DND-41 (cell line): ENCODE results near the gene YIPF3.

Experiments
- ATAC-seq: fragments of 200-7000 bp; cut with Tn5 transposase; 3 replicates; pipeline ENCODE4 v1.9.1; 2021; ENCODE audit warnings: low read depth; ENCODE audit not compliant: insufficient read depth
- DNase-seq: peaks from one replicate; pipeline ENCODE4 v3.0.0-alpha.2; 2020
- H2AFZ ChIP-seq: 2 replicates; pipeline ENCODE4 v1.6.0; 2012; ENCODE audit warnings: low read depth, low read length
- H3K27ac ChIP-seq: 2 replicates; pipeline ENCODE4 v1.5.1; 2012; ENCODE audit warnings: low read length, inconsistent platforms
- H3K27me3 ChIP-seq: fragments of 200-600 bp; sonication (generic); 2 replicates; pipeline ENCODE4 v1.6.0; 2012; ENCODE audit warnings: low read length, mild to moderate bottlenecking, inconsistent platforms; ENCODE audit not compliant: insufficient read depth, poor library complexity
- H3K36me3 ChIP-seq: 2 replicates; pipeline ENCODE4 v1.5.1; 2012; ENCODE audit warnings: low read length, inconsistent platforms; ENCODE audit not compliant: insufficient read depth
- H3K4me1 ChIP-seq: 2 replicates; pipeline ENCODE4 v1.5.1; 2012; ENCODE audit warnings: mild to moderate bottlenecking, low read length; ENCODE audit not compliant: insufficient read depth
- H3K4me2 ChIP-seq: 2 replicates; pipeline ENCODE4 v1.6.0; 2012; ENCODE audit warnings: mild to moderate bottlenecking, moderate library complexity, low read length, inconsistent platforms; ENCODE audit not compliant: insufficient read depth
- H3K4me3 ChIP-seq, 2 experiments: fragments of 200-600 bp in 1 of 2; shearing (Covaris generic) in 1 of 2; 2 replicates each; pipeline ENCODE4 v1.5.1; 2012 to 2016; ENCODE audit warnings: inconsistent platforms in 2 of 2, low read length in 2 of 2, mild to moderate bottlenecking in 2 of 2, low read depth in 1 of 2, moderate library complexity in 1 of 2
- H3K79me2 ChIP-seq: 2 replicates; pipeline ENCODE4 v1.6.0; 2012; ENCODE audit warnings: low read length, inconsistent platforms; ENCODE audit not compliant: insufficient read depth
- H3K9ac ChIP-seq: 2 replicates; pipeline ENCODE4 v1.6.0; 2012; ENCODE audit warnings: low read depth, mild to moderate bottlenecking, inconsistent platforms, low read length, moderate library complexity
- H3K9me3 ChIP-seq: 2 replicates; pipeline ENCODE4 v1.5.1; 2012; ENCODE audit warnings: low read length, moderate library complexity, mild to moderate bottlenecking, inconsistent platforms; ENCODE audit not compliant: insufficient read depth, severe bottlenecking
- H4K20me1 ChIP-seq: 2 replicates; pipeline ENCODE4 v1.6.0; 2012; ENCODE audit warnings: low read length; ENCODE audit not compliant: insufficient read depth
- CTCF ChIP-seq: IDR thresholded peaks from 2 replicates; pipeline ENCODE4 v1.5.1; 2012; ENCODE audit warnings: borderline replicate concordance, low read length, moderate library complexity, mild to moderate bottlenecking; ENCODE audit not compliant: poor library complexity, severe bottlenecking; ENCODE audit errors: extremely low read depth
- EZH2 ChIP-seq: IDR thresholded peaks from 3 replicates; pipeline ENCODE4 v1.6.1; 2012; ENCODE audit warnings: borderline replicate concordance, low read depth, mild to moderate bottlenecking, moderate library complexity, low read length, inconsistent platforms; ENCODE audit not compliant: severe bottlenecking

YIPF3 gene

GRCh38 chr6:43495409-43495941 lies 21.3 kb downstream of the YIPF3 start:
- Histone ChIP-seq H3K79me2 (peaks cover 13% of the 10 kb centered on the region; the same call in 1 of the 2 replicates), H3K27ac (0 out of 2 replicates have a peak overlapping the region, but pooled peaks have one; percentile 21), H2AFZ (no peak overlapping the region), H3K36me3 (peaks cover 32% of the 10 kb centered on the region), H3K9ac (no peak overlapping the region), H3K4me3 (no peak overlapping the region), H3K4me2 (no peak overlapping the region), H3K4me1 (no peaks in the 10 kb centered on the region), H3K9me3 (no peaks in the 10 kb centered on the region), H3K27me3 (no peaks in the 10 kb centered on the region), H4K20me1 (peaks cover 29% of the 10 kb centered on the region)
- TF ChIP-seq CTCF (peak; percentile 53), EZH2 (no peak)
- DNase-seq (peak; percentile 33), ATAC-seq (peak; percentile 73)

GRCh38 chr6:43494766-43495165 lies 22.0 kb downstream of the YIPF3 start:
- Histone ChIP-seq H3K36me3 (peaks cover 31% of the 10 kb centered on the region), H3K27me3 (no peaks in the 10 kb centered on the region), H4K20me1 (peaks cover 29% of the 10 kb centered on the region), H3K4me2 (no peak overlapping the region), H3K9ac (no peak overlapping the region), H2AFZ (no peak overlapping the region), H3K79me2 (peaks cover 13% of the 10 kb centered on the region), H3K4me1 (no peaks in the 10 kb centered on the region), H3K9me3 (no peaks in the 10 kb centered on the region), H3K27ac (no peak overlapping the region), H3K4me3 (no peak overlapping the region)
- ATAC-seq: no peak
- TF ChIP-seq EZH2 (no peak), CTCF (no peak)
- DNase-seq: no peak

- Histone ChIP-seq H3K79me2 (peaks cover 13% of the 10 kb centered on the region), H3K27me3 (no peaks in the 10 kb centered on the region), H3K4me2 (no peak overlapping the region), H2AFZ (no peak overlapping the region), H3K9ac (no peak overlapping the region), H3K27ac (no peak overlapping the region), H3K9me3 (no peaks in the 10 kb centered on the region), H3K36me3 (peaks cover 31% of the 10 kb centered on the region), H3K4me1 (no peaks in the 10 kb centered on the region), H4K20me1 (peaks cover 29% of the 10 kb centered on the region), H3K4me3 (no peak overlapping the region)
- ATAC-seq: no peak
- DNase-seq: no peak
- no peak for TF ChIP-seq EZH2
- no peak for TF ChIP-seq CTCF
Observed at GRCh38 chr6:43494321-43494720, 22.4 kb downstream of the YIPF3 start.
